IMR-90 (cell line): ENCODE results near the gene ZFHX3. TPM values are rescaled to one million over a fixed set of nuclear protein-coding genes. Genes with fewer than 3 reads are reported as not detected.
A peak's percentile ranks its signal among the peaks of the same experiment; 100 is the strongest.

Experiments used
- ATAC-seq: fragments of 200-7000 bp; cut with Tn5 transposase; 2 replicates; pipeline ENCODE4 v1.9.1; 2020; ENCODE audit warnings: low read depth, mild to moderate bottlenecking, moderate library complexity
- BruUV-seq: library from RNA; stranded (reverse); fragments of 400-500 nt; replicated peaks from 2 replicates; lab custom pipeline; 2021; lab: Mats Ljungman, UMichigan
- CTCF ChIA-PET: fragments of 300-600 bp; formaldehyde crosslinking; extraction: SDS; loops from one replicate; lab custom pipeline; 2021; ENCODE audit warnings: antibody characterized with exemption; lab: Yijun Ruan, JAX
- POLR2A ChIA-PET: fragments of 300-600 bp; sonication (Branson Sonifier 250); formaldehyde crosslinking; loops from one replicate; lab custom pipeline; 2022; ENCODE audit warnings: antibody characterized with exemption; ENCODE audit not compliant: unreplicated experiment; lab: Charles Lee
- DNase-seq: peaks from one replicate; pipeline ENCODE4 v3.0.0; 2013
- H2AFZ ChIP-seq: replicated peaks from 2 replicates; pipeline ENCODE3; 2013; ENCODE audit warnings: low read length, mild to moderate bottlenecking; ENCODE audit not compliant: poor library complexity
- H2AK5ac ChIP-seq: 2 replicates; pipeline ENCODE4 v1.6.1; 2013; ENCODE audit warnings: low read depth, low read length, inconsistent platforms
- H2AK9ac ChIP-seq: replicated peaks from 2 replicates; pipeline ENCODE3; 2013; ENCODE audit warnings: mild to moderate bottlenecking, low read depth, low read length, moderate library complexity; ENCODE audit not compliant: poor library complexity
- H2BK120ac ChIP-seq: 2 replicates; pipeline ENCODE4 v1.6.1; 2013; ENCODE audit warnings: low read depth, low read length, inconsistent platforms
- H2BK15ac ChIP-seq: 3 replicates; pipeline ENCODE4 v1.6.1; 2013; ENCODE audit warnings: low read depth, low read length, inconsistent platforms
- H2BK20ac ChIP-seq: 2 replicates; pipeline ENCODE4 v1.6.1; 2013; ENCODE audit warnings: low read depth, mild to moderate bottlenecking, inconsistent platforms, low read length, moderate library complexity
- H2BK5ac ChIP-seq: 2 replicates; pipeline ENCODE4 v1.6.1; 2013; ENCODE audit warnings: mild to moderate bottlenecking, low read depth, low read length, inconsistent platforms; ENCODE audit not compliant: poor library complexity, severe bottlenecking
- H3K14ac ChIP-seq: replicated peaks from 2 replicates; pipeline ENCODE4 v1.6.1; 2013; ENCODE audit warnings: low read depth, low read length, inconsistent platforms
- H3K18ac ChIP-seq: 2 replicates; pipeline ENCODE4 v1.6.1; 2013; ENCODE audit warnings: low read depth, low read length, control low read depth
- H3K23ac ChIP-seq: 2 replicates; pipeline ENCODE4 v1.6.1; 2013; ENCODE audit warnings: low read depth, low read length, inconsistent platforms
- H3K27ac ChIP-seq: 2 replicates; pipeline ENCODE4 v1.5.1; 2013; ENCODE audit warnings: mild to moderate bottlenecking, control low read depth, low read length; ENCODE audit not compliant: insufficient read depth
- H3K27me3 ChIP-seq: 2 replicates; pipeline ENCODE4 v1.6.1; 2013; ENCODE audit warnings: low read length; ENCODE audit not compliant: control insufficient read depth, insufficient read depth
- H3K36me3 ChIP-seq: 2 replicates; pipeline ENCODE4 v1.6.1; 2013; ENCODE audit warnings: low read length, mixed read lengths; ENCODE audit not compliant: control insufficient read depth, insufficient read depth
- H3K4ac ChIP-seq: 2 replicates; pipeline ENCODE4 v1.6.1; 2013; ENCODE audit warnings: low read depth, low read length, inconsistent platforms
- H3K4me1 ChIP-seq: 2 replicates; pipeline ENCODE4 v1.6.1; 2013; ENCODE audit warnings: low read length, mixed read lengths; ENCODE audit not compliant: control insufficient read depth, insufficient read depth
- H3K4me2 ChIP-seq: 2 replicates; pipeline ENCODE4 v1.6.1; 2013; ENCODE audit warnings: low read depth, mild to moderate bottlenecking, control low read depth, low read length, moderate library complexity
- H3K4me3 ChIP-seq: 2 replicates; pipeline ENCODE4 v1.5.1; 2013; ENCODE audit warnings: low read depth, mild to moderate bottlenecking, control low read depth, low read length, moderate library complexity; ENCODE audit not compliant: insufficient read depth
- H3K56ac ChIP-seq: 2 replicates; pipeline ENCODE4 v1.6.1; 2013; ENCODE audit warnings: low read length, inconsistent platforms; ENCODE audit not compliant: insufficient read depth; ENCODE audit errors: extremely low read depth
- H3K79me1 ChIP-seq, 2 experiments: 2 replicates each; pipeline ENCODE4 v1.6.1; 2013; ENCODE audit warnings: low read length in 2 of 2, inconsistent platforms in 1 of 2, low read depth in 1 of 2
- H3K9ac ChIP-seq: 2 replicates; pipeline ENCODE4 v1.6.1; 2013; ENCODE audit warnings: low read depth, low read length, control low read depth
- H3K9me1 ChIP-seq: 2 replicates; pipeline ENCODE4 v1.6.1; 2013; ENCODE audit warnings: low read length, inconsistent platforms; ENCODE audit not compliant: insufficient read depth
- H3K9me3 ChIP-seq: 2 replicates; pipeline ENCODE4 v1.6.1; 2013; ENCODE audit warnings: low read length; ENCODE audit not compliant: control insufficient read depth, insufficient read depth
- H4K20me1 ChIP-seq: 2 replicates; pipeline ENCODE4 v1.6.1; 2013; ENCODE audit warnings: low read length, inconsistent platforms; ENCODE audit not compliant: insufficient read depth
- H4K5ac ChIP-seq: 2 replicates; pipeline ENCODE4 v1.6.1; 2013; ENCODE audit warnings: mild to moderate bottlenecking, low read depth, low read length, control low read depth
- H4K8ac ChIP-seq, 2 experiments: 2 replicates each; pipeline ENCODE4 v1.6.1; 2013; ENCODE audit warnings: low read depth in 2 of 2, low read length in 2 of 2, control low read depth in 1 of 2, inconsistent platforms in 1 of 2
- H4K91ac ChIP-seq: 2 replicates; pipeline ENCODE4 v1.6.1; 2013; ENCODE audit warnings: low read depth, low read length, inconsistent platforms; ENCODE audit not compliant: insufficient read depth
- BHLHE40 ChIP-seq: fragments of 150-350 bp; IDR thresholded peaks from 2 replicates; pipeline ENCODE4 v1.6.1; 2016; ENCODE audit warnings: mild to moderate bottlenecking, low read depth, low read length
- CEBPB ChIP-seq: IDR thresholded peaks from 2 replicates; pipeline ENCODE4 v1.6.1; 2012; ENCODE audit warnings: low read depth, low read length, improper control_type of control experiment
- CHD1 ChIP-seq: IDR thresholded peaks from 2 replicates; pipeline ENCODE4 v1.6.1; 2012; ENCODE audit warnings: low read depth, low read length, improper control_type of control experiment
- FOS ChIP-seq: fragments of 150-350 bp; IDR thresholded peaks from 2 replicates; pipeline ENCODE4 v1.6.1; 2016; ENCODE audit warnings: low read depth, low read length
- MAFK ChIP-seq: IDR thresholded peaks from 2 replicates; pipeline ENCODE4 v1.6.1; 2012; ENCODE audit warnings: low read depth, low read length, improper control_type of control experiment
- MAZ ChIP-seq: IDR thresholded peaks from 2 replicates; pipeline ENCODE4 v1.6.1; 2012; ENCODE audit warnings: low read depth, mild to moderate bottlenecking, low read length, improper control_type of control experiment, moderate library complexity, borderline replicate concordance
- MXI1 ChIP-seq: IDR thresholded peaks from 2 replicates; pipeline ENCODE4 v1.6.1; 2012; ENCODE audit warnings: low read depth, mild to moderate bottlenecking, low read length, moderate library complexity, borderline replicate concordance
- NFE2L2 ChIP-seq: fragments of 150-350 bp; IDR thresholded peaks from 2 replicates; pipeline ENCODE4 v1.6.1; 2016; ENCODE audit warnings: low read depth, mild to moderate bottlenecking, low read length
- POLR2A ChIP-seq: IDR thresholded peaks from 2 replicates; pipeline ENCODE4 v1.6.1; 2012; ENCODE audit warnings: mild to moderate bottlenecking, low read depth, low read length
- RCOR1 ChIP-seq: IDR thresholded peaks from 2 replicates; pipeline ENCODE4 v1.6.1; 2012; ENCODE audit warnings: mild to moderate bottlenecking, low read length, improper control_type of control experiment; ENCODE audit not compliant: insufficient replicate concordance
- RFX5 ChIP-seq: IDR thresholded peaks from 2 replicates; pipeline ENCODE4 v1.8.0; 2012; ENCODE audit warnings: low read depth, mild to moderate bottlenecking, low read length, moderate library complexity
- SMC3 ChIP-seq: fragments of 150-350 bp; IDR thresholded peaks from 2 replicates; pipeline ENCODE4 v1.6.1; 2016; ENCODE audit warnings: low read depth, mild to moderate bottlenecking, antibody characterized with exemption, low read length, moderate library complexity
- WGBS, 2 experiments: methylation state at CpG; one replicate each; pipeline versions ENCODE4 v1.1.5 to v1.1.7; 2013; ENCODE audit warnings: missing lambda C conversion rate in 2 of 2; ENCODE audit not compliant: insufficient read length in 1 of 2; ENCODE audit errors: extremely low coverage in 2 of 2; 5-methylcytosine and 5-hydroxymethylcytosine counted together
- dilution Hi-C: fragments of 300-500 bp; cut with HindIII; formaldehyde crosslinking; loops from one replicate; pipeline ENCODE4 v1.14.3; 2018; ENCODE audit warnings: low sequenced_read_pairs; ENCODE audit not compliant: unreplicated experiment
- in situ Hi-C: fragments of 300-500 bp; cut with MboI; formaldehyde crosslinking; loops from 3 replicates; pipeline ENCODE4 v1.14.3; 2019; ENCODE audit warnings: low sequenced_read_pairs, inconsistent platforms, mixed read lengths
- intact Hi-C: fragments of 100-400 bp; cut with micrococcal nuclease; formaldehyde crosslinking; loops from 2 replicates; pipeline ENCODE4 v1.10.0; 2022
- polyA plus RNA-seq, 3 experiments: library from polyadenylated mRNA; depleted of rRNA; stranded (reverse); fragments of >200 nt; gene quantifications; 2 replicates each; pipeline ENCODE4 v1.2.3, GENCODE V29; 2012; ENCODE audit warnings: low replicate concordance in 1 of 3
- total RNA-seq: library from RNA; depleted of rRNA; stranded (reverse); fragments of >200 nt; gene quantifications from 2 replicates; pipeline ENCODE4 v1.2.3, GENCODE V29; 2012
- TF ChIP-seq, protein P1 (sequence below): fragments of 150-350 bp; IDR thresholded peaks from 2 replicates; pipeline ENCODE4 v1.6.1; 2017; ENCODE audit warnings: mild to moderate bottlenecking, antibody characterized with exemption, low read length, low read depth
- TF ChIP-seq, protein P2 (sequence below): conservative IDR thresholded peaks from 2 replicates; pipeline ENCODE4 v1.5.1; 2012; ENCODE audit warnings: mild to moderate bottlenecking, low read depth, low read length, improper control_type of control experiment
- TF ChIP-seq, protein P3 (sequence below): fragments of 150-350 bp; IDR thresholded peaks from 2 replicates; pipeline ENCODE4 v1.6.1; 2016; ENCODE audit warnings: low read depth, mild to moderate bottlenecking, low read length, moderate library complexity, borderline replicate concordance

Gene ZFHX3
- total and polyA plus RNA-seq, 2 of the 4 experiments (the other 2 are of a cell fraction) = 1.4 to 1.7 TPM

DNA sequence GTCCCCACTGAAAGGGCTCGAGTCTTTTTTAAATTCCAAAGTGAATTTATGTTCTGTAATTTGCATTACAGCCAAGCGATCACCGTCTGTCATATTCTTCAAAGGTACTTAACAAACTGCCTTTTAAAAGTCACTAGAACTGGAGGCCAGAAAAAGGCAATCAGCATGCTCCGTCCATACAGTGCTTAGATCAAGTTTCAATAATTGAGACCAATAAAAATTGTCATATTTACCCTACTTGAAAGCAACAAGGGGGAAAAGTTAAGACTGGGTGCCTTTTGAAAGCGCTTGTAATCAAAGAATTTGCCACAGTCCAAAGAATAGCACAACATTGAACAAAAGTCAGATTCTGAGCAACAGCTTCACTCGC is 9.0 kb upstream of the ZFHX3 start:
- Histone ChIP-seq H3K27ac (peak overlapping the region; percentile 92; the same call in 1 of the 2 replicates), H3K9ac (peak overlapping the region; percentile 97), H4K20me1 (no peaks in the 10 kb centered on the region), H3K79me1 (peaks cover 16 to 44% of the 10 kb centered on the region in 2 experiments; a peak in 3 of 4 replicates), H3K9me1 (no peaks in the 10 kb centered on the region), H3K23ac (peak overlapping the region; percentile 89), H3K4me2 (peak overlapping the region; percentile 99), H3K9me3 (no peaks in the 10 kb centered on the region), H2BK5ac (peak overlapping the region; percentile 76), H3K4me1 (peaks cover 28% of the 10 kb centered on the region), H4K91ac (peak overlapping the region; percentile 14; the same call in 1 of the 2 replicates), H4K5ac (peak overlapping the region; percentile 33; the same call in 1 of the 2 replicates), H2AK5ac (peak overlapping the region; percentile 70; the same call in 1 of the 2 replicates), H3K4ac (peak overlapping the region; percentile 84; the same call in 1 of the 2 replicates), H2BK20ac (0 out of 2 replicates have a peak overlapping the region, but pooled peaks have one; percentile 81), H2BK120ac (peak overlapping the region; percentile 82), H2BK15ac (peak overlapping the region; percentile 37; the same call in 2 of the 3 replicates), H4K8ac (peak overlapping the region; percentile 27 to 55; a peak in 3 of 4 replicates), H3K27me3 (no peaks in the 10 kb centered on the region), H2AFZ (no peak overlapping the region), H3K4me3 (peak overlapping the region; percentile 82), H3K18ac (peak overlapping the region; percentile 91), H3K36me3 (no peaks in the 10 kb centered on the region), H2AK9ac (no peak overlapping the region), H3K14ac (peak overlapping the region; percentile 69), H3K56ac (peak overlapping the region; percentile 61)
- ChIA-PET POLR2A (interaction anchor here (0.5 to 0.9 kb wide), 4 partner anchors 43 to 1582 kb away, joined by 3 to 7 read pairs (median 4); no protein-coding TSS in a partner anchor), CTCF (interaction anchor here (0.6 to 1.6 kb wide), 2 partner anchors 222 to 224 kb away, joined by 3 to 4 read pairs; no protein-coding TSS in a partner anchor)
- no CpG with 5 or more reads among the region's 6 CpGs for WGBS, 2 experiments
- ATAC-seq (no peak), DNase-seq (no peak)
- BruUV-seq = TSS peak; percentile 58
- in situ Hi-C loops = loop anchor here (10.0 to 25.0 kb wide), 2 partner anchors 212 to 1230 kb away; partner anchors contain the start of gene PSMD7
- TF ChIP-seq MAFK (no peak), BHLHE40 (no peak), NFE2L2 (no peak), RCOR1 (no peak), SMC3 (no peak), RFX5 (no peak), CEBPB (no peak), FOS (no peak), MXI1 (no peak), CHD1 (no peak), POLR2A (no peak), MAZ (no peak)
- TF ChIP-seq, protein P1, sequence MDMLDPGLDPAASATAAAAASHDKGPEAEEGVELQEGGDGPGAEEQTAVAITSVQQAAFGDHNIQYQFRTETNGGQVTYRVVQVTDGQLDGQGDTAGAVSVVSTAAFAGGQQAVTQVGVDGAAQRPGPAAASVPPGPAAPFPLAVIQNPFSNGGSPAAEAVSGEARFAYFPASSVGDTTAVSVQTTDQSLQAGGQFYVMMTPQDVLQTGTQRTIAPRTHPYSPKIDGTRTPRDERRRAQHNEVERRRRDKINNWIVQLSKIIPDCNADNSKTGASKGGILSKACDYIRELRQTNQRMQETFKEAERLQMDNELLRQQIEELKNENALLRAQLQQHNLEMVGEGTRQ = no peak
- TF ChIP-seq, protein P2, sequence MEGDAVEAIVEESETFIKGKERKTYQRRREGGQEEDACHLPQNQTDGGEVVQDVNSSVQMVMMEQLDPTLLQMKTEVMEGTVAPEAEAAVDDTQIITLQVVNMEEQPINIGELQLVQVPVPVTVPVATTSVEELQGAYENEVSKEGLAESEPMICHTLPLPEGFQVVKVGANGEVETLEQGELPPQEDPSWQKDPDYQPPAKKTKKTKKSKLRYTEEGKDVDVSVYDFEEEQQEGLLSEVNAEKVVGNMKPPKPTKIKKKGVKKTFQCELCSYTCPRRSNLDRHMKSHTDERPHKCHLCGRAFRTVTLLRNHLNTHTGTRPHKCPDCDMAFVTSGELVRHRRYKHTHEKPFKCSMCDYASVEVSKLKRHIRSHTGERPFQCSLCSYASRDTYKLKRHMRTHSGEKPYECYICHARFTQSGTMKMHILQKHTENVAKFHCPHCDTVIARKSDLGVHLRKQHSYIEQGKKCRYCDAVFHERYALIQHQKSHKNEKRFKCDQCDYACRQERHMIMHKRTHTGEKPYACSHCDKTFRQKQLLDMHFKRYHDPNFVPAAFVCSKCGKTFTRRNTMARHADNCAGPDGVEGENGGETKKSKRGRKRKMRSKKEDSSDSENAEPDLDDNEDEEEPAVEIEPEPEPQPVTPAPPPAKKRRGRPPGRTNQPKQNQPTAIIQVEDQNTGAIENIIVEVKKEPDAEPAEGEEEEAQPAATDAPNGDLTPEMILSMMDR = no peak
- TF ChIP-seq, protein P3, sequence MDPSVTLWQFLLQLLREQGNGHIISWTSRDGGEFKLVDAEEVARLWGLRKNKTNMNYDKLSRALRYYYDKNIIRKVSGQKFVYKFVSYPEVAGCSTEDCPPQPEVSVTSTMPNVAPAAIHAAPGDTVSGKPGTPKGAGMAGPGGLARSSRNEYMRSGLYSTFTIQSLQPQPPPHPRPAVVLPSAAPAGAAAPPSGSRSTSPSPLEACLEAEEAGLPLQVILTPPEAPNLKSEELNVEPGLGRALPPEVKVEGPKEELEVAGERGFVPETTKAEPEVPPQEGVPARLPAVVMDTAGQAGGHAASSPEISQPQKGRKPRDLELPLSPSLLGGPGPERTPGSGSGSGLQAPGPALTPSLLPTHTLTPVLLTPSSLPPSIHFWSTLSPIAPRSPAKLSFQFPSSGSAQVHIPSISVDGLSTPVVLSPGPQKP = no peak
- intact Hi-C loops = loop anchor here (1.0 to 10.0 kb wide), 6 partner anchors 115 to 932 kb away; no protein-coding TSS in a partner anchor
- dilution Hi-C loops = no loop called here
